NCI-H128 (cell line): Measurements from ENCODE around the gene SEMA3A.
"Not testable (repeated sequence)": the region's sequence is repeated elsewhere in the genome, so short reads cannot be mapped to it uniquely, and the experiment has no call there.

Experiments
- DNase-seq: peaks from one replicate; lab custom pipeline; 2025; ENCODE audit not compliant: unreplicated experiment; lab: John Stamatoyannopoulos, UW

The SEMA3A gene

DNA sequence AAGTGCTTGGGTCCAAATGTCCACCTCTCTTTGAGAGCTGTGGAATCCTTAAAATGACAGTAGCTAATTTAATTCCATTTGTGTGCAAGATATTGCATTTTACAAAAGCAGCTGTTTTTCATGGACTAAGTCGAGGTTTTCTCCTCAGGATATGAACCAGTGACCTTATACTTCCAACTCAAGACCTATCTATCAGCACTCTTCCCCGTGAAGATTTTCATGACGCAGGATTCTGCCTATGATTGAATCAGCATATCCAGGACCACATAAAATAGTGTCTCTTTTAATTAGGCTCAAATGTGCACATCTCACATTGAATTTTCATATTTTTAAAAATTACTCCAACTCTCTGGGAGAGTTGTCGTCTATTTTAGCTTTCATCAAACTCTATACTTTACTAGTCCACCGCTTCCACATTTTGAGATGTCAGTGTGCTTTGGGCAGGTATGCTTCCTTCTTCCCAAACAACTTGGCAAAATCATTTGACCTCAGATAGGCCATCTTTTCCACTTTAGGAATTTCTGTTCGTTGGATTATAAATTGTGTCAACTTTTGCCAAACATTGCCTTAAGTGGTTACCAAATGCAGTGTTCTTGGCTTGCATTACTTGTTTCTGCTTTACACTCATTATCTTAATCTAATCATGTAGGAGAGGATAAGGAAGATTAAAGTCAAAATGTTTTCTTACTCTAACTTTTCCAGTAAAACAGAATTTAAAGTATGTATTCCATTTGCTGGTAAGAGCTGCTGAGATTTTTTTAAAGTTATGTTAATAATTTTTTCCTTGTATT lies 39.4 kb downstream of the SEMA3A start:
- DNase-seq, result no peak

DNA sequence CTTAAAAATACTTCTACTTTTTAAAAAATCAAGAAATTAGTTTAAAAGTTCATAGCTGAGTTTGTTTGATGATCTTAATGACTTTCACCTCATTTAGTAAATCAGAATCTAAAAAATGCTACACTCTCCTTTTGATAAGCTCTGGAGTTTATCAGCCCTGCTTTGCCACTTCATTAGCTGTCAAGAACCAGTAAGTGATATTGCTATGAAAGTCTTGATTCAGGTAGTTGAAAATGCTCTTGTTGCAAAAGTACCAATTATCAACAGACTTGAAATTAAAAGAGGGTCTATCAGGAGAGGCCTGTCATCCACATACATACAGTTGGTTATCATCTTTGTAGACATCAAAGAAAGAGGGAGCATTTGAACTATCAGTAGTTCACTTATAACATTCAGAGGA lies 41.6 kb downstream of the SEMA3A start:
- no peak for DNase-seq

DNA sequence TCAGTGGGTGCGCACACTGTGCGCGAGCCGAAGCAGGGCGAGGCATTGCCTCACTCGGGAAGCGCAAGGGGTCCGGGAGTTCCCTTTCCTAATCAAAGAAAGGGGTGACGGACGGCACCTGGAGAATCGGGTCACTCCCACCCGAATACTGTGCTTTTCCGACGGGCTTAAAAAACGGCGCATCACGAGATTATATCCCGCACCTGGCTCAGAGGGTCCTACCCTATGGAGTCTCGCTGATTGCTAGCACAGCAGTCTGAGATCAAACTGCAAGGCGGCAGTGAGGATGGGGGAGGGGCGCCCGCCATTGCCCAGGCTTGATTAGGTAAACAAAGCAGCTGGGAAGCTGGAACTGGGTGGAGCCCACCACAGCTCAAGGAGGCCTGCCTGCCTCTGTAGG lies 44.2 kb downstream of the SEMA3A start:
- DNase-seq, result not testable (repeated sequence)

DNA sequence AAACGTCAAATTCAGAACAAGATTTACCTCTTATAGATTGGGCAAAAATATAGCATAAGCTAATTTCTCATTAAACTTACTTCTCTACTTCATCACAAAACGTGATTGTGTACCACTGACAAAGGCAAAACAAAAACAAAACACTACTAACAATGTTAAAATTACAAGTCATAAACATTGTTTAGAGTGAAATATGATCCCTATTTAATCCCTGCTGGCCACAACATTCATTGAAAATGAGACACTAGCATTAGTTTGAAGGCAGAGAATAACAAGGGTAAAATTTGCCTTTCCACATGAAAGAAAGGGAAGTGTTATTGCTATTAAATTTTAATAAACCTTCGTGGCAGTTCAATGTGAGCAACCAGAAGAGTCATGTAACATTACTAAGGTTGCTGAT lies 45.0 kb downstream of the SEMA3A start:
- no peak for DNase-seq

DNA sequence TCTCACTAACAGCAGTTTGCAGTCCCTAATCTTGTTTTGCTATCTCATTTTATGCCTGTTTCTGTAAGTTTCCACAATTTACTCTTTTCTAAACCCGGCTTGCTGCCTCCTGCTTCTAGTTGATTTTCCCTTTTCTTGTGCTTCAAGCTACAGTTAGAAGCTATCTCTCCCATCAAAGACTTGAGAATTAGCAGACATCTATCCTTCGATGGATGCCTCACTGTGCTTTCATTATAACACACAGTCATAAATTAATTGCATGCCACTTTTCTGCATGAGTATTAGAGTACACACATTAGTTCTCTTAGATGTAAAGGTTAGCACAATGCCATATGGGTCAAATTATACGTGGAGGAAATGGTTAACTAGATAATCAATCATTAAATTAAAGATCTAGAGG lies 48.7 kb downstream of the SEMA3A start:
- DNase-seq, result no peak

DNA sequence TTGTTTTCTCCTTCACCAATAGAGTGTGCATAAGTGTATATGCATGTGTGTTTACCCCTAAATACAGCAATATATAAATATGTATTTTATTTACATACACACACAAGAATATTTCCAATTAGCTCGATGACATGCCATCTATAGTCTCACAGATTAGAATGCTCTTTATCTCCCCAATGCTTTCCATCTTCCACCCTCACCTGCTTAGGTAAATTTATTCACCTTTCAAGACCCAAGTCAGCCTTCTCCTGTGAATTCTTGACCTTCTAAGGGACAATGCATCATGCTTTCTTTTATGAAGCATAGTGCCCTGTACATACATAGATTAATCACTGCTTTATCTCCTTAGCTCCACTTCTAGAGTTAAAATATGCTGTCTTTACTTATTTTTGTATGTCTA lies 49.7 kb downstream of the SEMA3A start:
- no peak for DNase-seq

DNA sequence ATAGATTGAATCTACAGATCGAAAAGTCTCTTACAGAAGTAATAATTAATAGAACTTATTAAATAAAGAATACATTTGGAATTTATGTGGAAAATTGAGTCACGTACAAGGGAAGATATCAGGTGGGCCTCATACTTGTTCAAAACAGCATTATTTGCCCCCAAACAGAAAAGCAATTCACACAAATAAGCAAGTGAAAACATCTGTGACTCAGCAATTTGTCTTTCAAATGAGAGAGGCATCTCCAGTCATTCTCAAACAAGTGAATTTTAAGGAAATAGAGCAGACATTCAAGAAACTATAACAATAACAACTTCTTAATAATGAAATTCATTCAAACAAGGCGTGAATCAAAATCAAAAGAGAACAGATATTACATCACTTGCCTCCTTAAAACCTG lies 50.1 kb downstream of the SEMA3A start:
- no peak for DNase-seq

DNA sequence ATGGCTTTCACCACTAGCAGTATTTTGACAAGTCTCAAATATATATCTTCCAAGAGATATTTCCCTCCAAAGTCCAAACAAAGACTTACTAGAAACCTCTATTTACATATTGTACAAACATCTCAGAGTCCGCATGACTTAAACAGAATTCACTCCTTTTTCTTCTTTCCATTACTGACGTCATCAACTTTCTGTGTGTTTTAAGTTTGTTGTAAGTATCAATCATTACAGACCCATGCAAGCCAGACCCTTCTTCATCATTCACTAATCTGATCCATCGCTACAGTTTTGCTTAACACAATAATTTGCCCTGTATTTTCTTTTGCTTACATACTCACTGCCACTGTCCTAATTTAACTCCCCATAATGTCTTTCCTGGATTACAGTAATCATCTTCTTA lies 51.9 kb downstream of the SEMA3A start:
- no peak for DNase-seq

DNA sequence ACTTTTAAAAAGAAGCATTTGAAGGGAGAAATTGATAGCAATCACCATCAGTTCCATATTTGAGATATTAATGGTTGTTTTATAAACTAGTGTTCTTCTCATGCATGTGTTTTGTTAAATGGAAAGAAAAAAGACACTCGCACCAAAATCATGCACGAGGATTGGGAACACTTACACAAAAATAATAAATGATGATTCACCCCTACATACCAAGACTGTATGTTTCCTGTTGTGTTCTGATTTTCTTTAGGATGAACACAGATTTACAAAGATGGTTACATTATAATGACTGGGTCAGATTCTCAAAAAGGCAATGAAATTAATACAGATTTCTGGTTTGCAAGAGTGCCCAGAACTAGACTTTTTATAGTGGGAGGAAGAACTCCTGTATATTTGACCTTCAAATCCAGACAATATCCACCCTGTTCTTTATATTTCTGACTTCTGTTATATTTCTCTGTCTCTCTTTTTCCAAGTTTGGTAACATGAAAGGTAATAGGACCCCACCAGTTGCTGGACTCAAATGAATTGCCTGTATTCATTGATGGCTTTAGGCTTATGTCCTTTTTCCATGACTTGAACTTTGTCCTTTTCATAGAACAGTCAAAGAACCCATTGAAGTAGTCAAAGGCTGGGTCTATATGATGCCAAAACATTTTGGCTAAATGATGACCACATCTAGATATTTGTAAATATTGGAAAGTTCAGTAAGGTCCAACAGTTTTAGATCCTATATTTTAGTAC lies 54.4 kb downstream of the SEMA3A start:
- DNase-seq, result no peak

DNA sequence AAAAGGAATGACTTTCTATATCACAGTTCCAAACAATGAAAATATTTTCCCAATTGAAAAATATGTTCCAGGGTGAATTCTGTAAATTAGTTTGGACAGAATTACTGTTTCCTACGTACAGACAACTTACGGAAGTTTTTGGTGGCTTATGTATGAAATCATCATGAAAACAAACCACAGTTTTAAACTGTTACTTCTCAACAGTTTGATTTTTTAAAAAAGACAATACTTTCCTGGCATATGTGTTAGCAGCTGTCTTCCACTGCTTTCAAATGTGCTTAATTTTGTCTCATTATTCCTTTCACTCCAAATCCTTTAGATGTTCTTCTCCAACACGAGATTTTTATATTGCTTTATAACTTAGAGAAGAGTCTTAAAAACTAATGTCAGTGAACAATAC lies 56.2 kb downstream of the SEMA3A start:
- no peak for DNase-seq

DNA sequence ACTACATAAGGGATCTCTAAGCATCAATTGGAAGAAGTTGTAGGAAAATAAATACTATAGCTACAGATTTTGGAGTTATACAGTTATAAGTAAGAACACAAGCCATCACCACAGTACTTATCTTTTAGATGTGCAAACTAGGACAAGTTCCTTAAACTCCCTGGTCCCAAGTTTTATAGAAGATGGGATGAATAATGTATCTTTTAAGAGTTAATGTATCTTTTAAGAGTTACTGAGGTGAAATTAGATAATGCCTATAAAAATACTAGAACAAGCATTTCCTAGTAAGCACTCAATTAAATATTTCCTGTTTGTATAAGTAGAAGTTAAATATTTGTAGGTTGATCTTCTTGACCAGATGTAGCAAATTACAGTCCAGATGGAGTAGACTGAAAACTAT lies 56.8 kb downstream of the SEMA3A start:
- DNase-seq, result no peak

DNA sequence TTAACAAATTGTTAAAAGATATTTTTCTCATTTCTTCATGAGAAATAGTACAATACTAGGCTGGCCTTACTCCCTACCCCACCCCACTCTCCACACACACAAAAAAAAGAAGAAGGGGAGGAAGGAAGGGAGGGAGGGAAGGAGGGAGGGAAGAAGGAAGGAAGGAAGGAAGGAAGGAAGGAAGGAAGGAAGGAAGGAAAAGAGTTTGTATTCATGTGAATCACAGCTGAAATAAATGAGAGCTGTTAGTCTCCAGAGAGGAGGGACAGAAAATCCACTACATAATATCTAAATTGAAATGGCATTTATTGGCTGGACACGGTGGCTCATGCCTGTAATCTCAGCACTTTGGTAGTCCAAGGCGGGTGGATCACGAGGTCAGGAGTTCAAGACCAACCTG lies 57.8 kb downstream of the SEMA3A start:
- no peak for DNase-seq

DNA sequence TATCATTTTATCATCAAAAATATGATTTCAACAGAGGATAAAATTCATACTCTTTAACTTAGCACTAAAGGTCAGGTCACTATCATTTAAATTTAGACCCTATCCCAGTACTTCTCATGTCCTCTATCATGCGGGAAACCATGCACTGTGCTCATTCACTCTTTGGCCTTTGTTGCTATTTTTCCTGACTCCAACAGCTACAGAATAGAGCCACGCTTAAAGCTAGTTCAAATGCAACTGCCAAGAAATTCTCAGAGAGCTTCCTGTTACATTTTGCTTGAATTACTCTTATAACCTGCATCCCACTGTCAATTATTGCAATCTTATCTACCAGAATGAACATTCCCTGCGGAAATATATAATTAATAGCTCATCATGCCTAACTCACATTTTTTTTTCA lies 58.3 kb downstream of the SEMA3A start:
- DNase-seq, result no peak

DNA sequence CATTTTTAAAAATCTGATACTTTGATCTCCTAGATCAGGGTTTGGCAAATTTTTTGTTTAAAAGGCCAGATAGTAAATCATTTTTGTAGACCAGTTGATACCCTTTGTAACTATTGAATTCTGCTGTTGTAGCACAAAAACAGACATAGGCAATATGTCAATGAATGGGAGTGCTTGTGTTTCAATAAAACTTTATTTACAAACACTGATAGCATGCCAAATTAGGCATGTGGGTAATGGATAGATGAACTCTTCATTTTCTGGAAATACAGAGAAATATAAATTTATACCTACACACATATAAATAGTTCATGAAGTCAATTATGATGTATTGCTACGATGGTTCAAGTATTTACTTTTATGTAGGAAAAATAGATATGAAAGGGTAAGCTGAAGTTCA lies 60.4 kb downstream of the SEMA3A start:
- DNase-seq, result no peak

DNA sequence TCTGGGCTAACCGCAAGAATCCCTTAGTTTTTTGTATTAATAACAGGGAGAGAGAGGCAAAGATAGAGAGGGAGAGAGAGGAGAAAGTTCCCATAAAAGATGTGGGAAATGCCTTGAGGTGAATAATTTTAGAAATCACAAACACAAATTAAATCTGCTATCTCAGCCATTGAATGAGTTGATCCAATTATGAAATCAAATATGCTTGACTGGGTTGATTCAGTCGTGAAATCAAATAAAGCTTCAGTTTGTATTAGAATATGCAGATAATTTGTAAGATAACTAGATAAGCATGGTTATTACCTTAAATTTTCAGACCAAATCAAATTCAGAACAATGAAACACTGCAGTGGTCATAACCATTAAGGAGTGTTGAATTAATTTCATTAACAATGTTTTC lies 68.9 kb downstream of the SEMA3A start:
- no peak for DNase-seq

DNA sequence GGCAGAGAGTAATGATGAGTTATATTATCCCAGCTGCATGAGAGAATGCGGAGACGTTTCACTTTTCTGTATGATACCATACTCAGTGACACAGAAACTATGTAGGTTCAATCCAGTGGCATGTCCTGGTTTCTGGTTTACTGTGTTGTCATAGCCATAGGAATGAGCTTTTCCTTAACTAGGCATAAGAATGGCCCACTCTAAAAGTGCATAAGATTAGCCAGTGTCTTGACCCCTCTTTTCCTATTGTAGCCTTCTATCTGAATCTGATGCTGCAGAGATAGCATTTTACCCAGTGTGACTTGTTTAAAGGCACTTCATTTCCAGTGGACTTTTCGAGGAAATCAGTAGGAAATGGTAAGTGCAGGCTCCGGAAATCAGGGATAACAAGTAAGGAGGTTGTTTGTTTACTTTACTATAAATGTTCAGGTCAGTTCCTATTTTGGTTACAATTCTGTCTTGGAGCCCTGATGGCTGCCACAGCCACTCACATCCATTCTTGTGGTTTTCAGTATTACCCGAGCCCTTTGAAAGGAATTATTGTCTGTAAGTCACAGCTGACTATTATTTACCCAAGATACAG lies 70.5 kb downstream of the SEMA3A start:
- no peak for DNase-seq

DNA sequence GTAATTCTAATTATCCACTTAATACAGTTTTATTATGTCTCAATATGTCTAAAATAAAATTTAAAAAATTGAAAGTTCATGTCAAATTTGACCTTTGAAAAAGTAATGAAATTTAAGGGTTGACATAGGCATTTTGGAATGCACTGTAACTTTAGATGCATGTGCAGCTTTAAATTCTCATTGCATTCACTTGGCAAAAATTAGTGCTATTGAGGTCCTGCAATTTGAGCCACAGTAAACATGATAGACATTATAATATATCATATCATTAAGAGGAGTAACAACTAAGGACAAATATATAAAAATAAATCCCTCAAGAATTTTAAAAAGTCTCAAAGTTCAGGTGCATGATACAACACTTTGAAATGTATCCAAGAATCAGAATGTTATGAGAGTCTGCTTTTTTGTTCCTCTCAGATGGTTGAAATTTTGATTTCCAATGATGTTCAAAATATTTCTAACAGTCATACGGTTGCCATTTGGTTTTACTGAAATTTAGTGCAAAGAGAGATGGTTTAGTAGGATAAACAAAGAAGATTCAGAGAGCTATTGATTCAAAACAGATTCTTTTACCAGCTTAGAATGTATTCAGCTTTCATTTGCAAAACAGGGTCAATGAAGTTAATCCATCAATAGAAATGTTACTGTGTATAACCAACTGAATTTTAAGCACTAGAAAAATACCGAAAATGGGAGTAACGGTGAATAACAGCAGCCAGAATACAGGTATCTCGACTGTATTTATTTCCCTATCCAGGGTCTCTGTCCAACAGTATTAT lies 71.8 kb downstream of the SEMA3A start:
- no peak for DNase-seq

DNA sequence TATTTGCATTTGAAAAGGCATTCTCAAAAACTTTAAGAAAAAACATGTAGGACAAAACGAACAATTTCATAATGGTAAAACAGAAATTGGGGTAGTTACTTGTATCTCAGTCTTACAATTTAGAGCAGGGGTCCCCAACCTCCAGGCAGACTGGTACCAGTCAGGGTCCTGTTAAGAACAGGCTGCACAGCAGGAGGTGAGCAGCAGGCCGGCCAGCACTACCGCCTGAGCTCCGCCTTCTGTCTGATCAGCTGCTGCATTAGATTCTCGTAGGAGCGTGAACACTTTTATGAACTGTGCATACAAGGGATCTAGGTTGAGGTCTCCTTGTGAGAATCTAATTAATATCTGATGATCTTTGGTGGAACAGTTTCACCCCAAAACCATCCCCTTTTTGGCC lies 77.3 kb downstream of the SEMA3A start:
- no peak for DNase-seq

DNA sequence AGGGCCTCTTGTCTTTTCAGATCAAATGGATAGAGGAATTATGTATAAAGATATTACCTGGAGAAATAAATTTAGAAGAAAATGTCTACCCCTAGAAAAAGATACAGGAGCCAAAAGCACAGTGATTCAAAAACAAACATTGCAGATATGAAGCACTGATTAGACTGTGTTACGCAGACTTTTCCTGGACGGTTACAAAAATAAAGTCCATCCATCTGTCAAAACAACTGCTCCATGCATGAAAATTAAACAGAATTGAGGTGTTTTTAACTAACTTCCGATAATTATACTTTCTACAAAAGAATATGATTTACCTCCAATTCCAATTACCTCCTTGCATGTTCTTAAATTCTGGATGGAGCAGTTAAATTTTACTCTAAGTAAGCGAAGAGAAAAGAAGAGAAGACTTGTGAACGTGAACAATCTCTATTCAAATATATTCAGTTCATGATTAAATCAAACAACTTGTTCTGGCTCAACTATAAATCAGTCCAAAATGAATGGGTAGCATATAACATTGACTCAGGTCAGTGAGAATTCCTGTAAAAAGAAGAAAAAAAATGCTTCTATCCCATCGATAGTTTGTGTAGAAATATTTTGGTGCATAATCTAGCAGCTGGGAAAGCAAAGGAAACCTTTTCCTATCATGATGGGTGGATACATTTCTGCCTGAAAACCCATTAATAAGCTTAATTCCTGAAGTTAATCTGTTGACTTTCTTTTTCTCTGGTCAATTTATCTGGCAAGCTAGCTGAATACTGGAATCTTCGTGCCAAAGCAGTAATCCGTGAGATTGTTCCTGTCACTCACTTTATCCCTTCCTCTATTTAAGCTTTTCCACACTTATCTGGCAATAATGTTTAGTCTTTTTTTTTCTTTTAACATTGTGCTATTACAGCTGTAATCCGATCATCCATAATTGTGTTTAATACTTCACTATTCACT lies 80.4 kb downstream of the SEMA3A start:
- DNase-seq, result no peak

DNA sequence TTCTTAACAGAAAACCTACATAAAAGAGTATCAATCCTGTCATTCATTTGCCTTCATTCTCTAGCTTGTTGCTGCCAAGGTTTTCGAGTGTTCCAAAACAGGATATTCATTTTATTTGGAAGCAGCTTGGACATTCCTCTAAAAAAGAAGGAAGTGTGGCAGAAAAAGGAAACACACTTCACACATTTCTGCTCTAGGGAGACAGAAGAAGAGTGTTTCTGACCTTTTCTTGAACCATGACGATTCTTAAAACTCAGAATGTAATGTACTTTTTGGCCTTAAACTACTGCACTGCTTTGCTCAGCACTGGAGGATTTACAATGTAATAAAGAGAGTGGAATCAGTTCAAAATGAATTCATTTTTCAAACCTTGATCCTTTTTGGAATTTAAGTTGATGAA lies 81.3 kb downstream of the SEMA3A start:
- no peak for DNase-seq
